ENCODE measurements around the gene PRDM2.
A peak's percentile ranks its signal among the peaks of the same experiment; 100 is the strongest.
"Not testable (repeated sequence)": the region's sequence is repeated elsewhere in the genome, so short reads cannot be mapped to it uniquely, and the experiment has no call there.

PRDM2 gene

GRCh38 chr1:13699936-13700520 is at the start of gene PRDM2:
Gene PRDM2, plus strand, starts transcription at chr1:13700188. Its CDS starts 15,418 bp downstream, at chr1:13715606.
- peak; percentile 44 for DNase-seq

- no peak for DNase-seq
Measured at GRCh38 chr1:13651279-13651678, 48.7 kb upstream of the PRDM2 start.

DNA sequence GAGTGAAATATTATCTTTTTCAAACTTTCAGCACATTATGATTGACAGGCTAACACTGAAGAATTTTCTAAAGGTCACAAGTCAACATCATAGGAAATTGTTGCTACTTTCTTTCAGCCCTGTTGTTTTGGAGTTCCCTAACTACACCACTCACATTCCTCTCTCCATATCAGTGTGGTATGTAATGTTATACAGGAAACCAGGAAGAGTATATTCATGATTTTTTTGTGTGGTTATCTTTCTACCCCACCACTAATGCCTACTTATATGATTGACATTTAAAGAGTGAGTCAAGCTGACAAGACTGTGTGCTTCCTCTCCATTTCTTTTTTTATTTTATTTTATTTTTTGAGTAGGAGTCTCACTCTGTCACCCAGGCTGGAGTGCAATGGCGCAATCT is 47.8 kb upstream of the PRDM2 start:
- no peak for DNase-seq

GRCh38 chr1:13661539-13661938 is 38.4 kb upstream of the PRDM2 start:
- no peak for DNase-seq

DNA sequence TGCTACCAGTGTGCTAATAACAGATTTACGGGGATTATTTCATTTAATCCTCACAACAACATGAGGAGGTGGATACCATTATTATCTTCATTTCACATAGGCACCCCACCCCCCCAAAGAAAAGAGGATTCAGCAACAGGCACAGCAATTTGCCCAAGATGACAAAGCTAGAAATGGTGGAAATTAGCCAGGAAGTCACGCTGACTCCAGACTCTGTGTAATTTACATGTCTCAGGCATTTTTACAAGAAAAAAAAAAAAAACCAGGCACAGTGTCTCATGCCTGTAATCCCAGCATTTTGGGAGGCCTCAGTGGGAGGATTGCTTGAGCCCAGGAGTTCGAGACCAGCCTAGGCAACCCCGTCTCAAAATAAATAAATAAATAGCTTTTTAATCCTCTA is 37.5 kb upstream of the PRDM2 start:
- DNase-seq, result no peak

GRCh38 chr1:13663969-13664368 is 36.0 kb upstream of the PRDM2 start:
- DNase-seq, result no peak

GRCh38 chr1:13664451-13664850 is 35.5 kb upstream of the PRDM2 start:
- DNase-seq, result no peak

DNA sequence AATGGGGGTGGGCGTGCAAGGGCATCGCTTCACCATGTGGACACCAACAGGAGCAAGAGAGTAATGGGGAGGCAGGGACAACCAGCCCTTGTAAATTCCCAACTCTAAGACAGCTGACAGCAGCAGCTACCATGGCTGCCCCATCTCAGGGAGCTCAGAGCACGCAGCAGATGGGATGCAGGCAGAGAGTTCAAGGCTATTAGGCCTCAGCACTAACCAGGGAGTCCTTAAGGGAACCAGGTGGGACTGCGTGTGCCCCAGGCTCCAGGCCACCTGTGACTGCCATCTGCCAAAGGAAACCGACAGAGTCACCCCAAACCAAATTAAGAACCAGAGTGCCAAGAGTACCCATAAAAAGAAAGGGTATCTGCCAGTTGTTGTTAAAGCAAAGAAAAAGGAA is 33.7 kb upstream of the PRDM2 start:
- no peak for DNase-seq

GRCh38 chr1:13667691-13668090 is 32.3 kb upstream of the PRDM2 start:
- no peak for DNase-seq

- no peak for DNase-seq
Measured at GRCh38 chr1:13674377-13674776, 25.6 kb upstream of the PRDM2 start.

- DNase-seq, result no peak
Measured at GRCh38 chr1:13675151-13675651, 24.8 kb upstream of the PRDM2 start.

- DNase-seq, result no peak
Measured at GRCh38 chr1:13677896-13678295, 22.1 kb upstream of the PRDM2 start.

- DNase-seq, result no peak
Measured at GRCh38 chr1:13679651-13680050, 20.3 kb upstream of the PRDM2 start.

- not testable (repeated sequence) for DNase-seq
Measured at GRCh38 chr1:13680609-13681008, 19.4 kb upstream of the PRDM2 start.

GRCh38 chr1:13681921-13682320 is 18.1 kb upstream of the PRDM2 start:
- DNase-seq, result no peak

DNA sequence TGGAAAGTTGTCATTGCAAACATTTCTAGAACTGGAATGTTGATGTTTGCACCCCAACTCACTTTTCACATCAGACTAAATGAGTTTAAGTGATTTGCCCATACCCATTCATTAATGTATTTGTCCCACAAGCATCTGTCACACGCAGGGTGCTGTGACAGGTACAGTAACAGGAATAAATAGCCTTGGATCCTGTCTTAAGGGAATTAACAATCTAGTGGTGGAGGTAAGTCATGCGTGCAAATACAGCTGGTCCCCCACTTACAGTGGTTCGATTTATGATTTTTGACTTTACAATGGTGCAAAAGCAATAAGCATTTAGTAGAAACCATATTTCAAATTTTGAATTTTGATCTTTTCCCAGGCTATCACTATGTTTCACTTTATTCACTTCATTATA is 17.5 kb upstream of the PRDM2 start:
- no peak for DNase-seq

- DNase-seq, result no peak
Measured at GRCh38 chr1:13683206-13683605, 16.8 kb upstream of the PRDM2 start.

- no peak for DNase-seq
Measured at GRCh38 chr1:13687151-13687715, 12.8 kb upstream of the PRDM2 start.

DNA sequence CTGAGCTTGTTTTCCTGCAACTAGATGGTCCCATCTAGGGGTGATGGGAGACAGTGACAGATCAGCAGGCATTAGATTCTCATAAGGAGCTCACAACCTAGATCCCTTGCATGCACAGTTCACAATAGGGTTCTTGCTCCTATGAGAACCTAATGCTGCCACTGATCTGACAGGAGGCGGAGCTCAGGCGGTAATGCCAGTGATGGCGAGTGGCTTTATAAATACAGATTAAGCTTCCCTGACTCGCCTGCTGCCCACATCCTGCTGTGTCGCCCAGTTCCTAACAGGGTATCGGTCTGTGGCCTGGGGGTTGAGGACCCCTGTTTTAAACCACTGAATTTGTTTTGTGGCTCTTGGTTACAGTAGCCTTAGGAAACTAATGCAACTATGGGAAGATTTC is 6.9 kb upstream of the PRDM2 start:
- not testable (repeated sequence) for DNase-seq

GRCh38 chr1:13694886-13695684 is 4.9 kb upstream of the PRDM2 start:
- DNase-seq, result no peak

GRCh38 chr1:13697738-13698137 is 2.2 kb upstream of the PRDM2 start:
- no peak for DNase-seq

DNA sequence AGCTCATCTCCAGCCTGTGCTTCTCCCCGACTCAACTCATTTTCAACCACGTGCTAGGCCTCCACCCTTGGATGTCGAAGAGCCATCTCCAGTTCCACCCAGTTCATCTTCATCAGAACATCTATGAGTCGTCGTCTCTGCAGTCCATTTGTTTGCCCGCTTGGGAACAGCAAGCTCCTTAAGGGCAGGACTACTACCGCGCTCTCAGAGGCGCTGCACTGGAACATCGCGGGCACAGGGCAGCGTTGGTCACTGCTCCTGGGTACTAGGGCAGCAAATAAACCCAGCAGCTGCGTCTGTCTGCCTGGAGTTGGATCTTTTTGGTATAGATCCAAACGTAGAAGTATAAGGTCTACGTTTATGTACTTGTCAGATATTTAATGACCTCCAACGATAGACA is 478 bp upstream of the PRDM2 start:
- peak; percentile 41 for DNase-seq

- peak; percentile 35 for DNase-seq
Measured at GRCh38 chr1:13700521-13701270, 708 bp downstream of the PRDM2 start.

DNA sequence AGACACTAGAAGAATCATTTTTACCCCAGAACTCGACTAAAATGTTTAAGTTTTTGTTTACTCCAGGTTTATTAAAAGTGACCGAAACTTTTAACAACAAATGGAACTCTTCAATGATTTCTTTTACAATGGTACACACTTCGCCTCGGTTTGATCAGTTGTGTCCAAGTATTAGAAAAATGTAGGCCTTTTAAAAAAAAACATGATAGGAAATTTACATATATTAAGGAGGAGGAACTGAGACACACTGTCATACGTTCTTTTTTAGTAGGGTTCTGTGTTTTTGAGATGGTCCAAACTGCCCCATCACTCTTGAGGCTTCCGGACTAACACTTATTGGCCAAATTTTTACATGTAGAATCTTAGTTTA is 1.3 kb downstream of the PRDM2 start:
- no peak for DNase-seq
